Measurements from ENCODE around the gene NCAPD2.

The NCAPD2 gene

DNA sequence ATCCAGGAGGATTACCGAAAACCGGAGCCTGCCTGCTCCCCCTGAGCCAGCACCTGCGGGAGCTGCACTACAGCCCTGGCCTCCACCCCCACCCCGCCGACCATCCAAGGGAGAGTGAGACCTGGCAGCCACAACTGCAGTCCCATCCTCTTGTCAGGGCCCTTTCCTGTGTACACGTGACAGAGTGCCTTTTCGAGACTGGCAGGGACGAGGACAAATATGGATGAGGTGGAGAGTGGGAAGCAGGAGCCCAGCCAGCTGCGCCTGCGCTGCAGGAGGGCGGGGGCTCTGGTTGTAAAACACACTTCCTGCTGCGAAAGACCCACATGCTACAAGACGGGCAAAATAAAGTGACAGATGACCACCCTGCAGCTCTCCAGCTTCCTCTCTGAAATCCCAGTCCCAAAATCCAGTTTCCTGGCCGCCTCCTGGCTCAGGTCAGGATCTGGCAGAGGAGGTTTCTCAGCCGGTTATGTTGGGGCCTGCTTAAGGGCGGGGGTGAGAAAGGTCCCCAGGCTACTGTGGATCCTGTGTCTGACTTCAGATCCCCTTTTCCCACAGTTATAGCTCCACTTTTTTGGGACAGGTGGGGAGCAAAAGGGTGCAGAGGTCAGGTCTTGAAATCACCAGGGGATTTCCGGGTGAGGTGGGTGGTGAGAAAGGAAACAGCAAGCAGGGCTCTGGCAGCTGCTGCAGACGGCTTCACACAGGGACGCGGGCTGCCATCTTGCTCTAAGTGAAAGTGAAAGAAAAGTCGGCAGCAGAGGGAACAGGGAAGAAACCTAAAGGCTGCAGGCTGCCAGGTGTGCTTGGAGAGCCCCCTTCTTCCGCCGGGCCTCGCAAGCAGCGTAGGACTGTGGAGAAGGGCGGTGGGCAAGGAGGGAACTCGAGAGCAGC lies 42.3 kb upstream of the NCAPD2 start, which contains the start of gene TAPBPL:
TSS of gene TAPBPL (plus strand) at position 695 of the 897 bp plus-strand sequence. CDS start 207 bp downstream, outside the sequence.
- Histone ChIP-seq H3K4me3 (ENCODE audit: control insufficient read depth in 1 of 7, extremely low read depth in 1 of 7, insufficient read depth in 4 of 7, low read depth in 2 of 7, low read length in 6 of 7) (peak within 1 kb of the TSS; percentile 64 to 98 (median 93)), H3K9me3 (ENCODE audit: control extremely low read depth in 1 of 5, control insufficient read depth in 4 of 5, insufficient read depth in 2 of 5, low read depth in 1 of 5, low read length in 4 of 5) (no peaks in the 10 kb centered on the region), H3K4me1 (ENCODE audit: control extremely low read depth in 1 of 4, control insufficient read depth in 4 of 4, insufficient read depth in 4 of 4, low read length in 3 of 4) (peaks cover 5 to 31% (median 28%) of the 10 kb centered on the region in 4 experiments), H3K27ac (ENCODE audit: insufficient read depth in 1 of 2, low read depth in 1 of 2, low read length in 2 of 2, poor library complexity in 1 of 2, severe bottlenecking in 2 of 2) (peak within 1 kb of the TSS; percentile 84 to 95), H3K36me3 (ENCODE audit: control insufficient read depth in 4 of 4, insufficient read depth in 4 of 4, low read length in 3 of 4) (peaks cover 4 to 28% (median 18%) of the 10 kb centered on the region in 4 experiments), H3K27me3 (replicated peaks in 2 of 5; ENCODE audit: control insufficient read depth in 4 of 5, insufficient read depth in 5 of 5, low read length in 4 of 5) (no peaks in the 10 kb centered on the region)
- WGBS (ENCODE audit: insufficient coverage): 0% methylated on average over 22 of the region's 27 CpGs
- ChIA-PET POLR2A (interaction anchor here (0.6 to 1.7 kb wide), 5 partner anchors 8 to 81 kb away, joined by 3 to 15 read pairs (median 3); no protein-coding TSS in a partner anchor), CTCF (interaction anchor here (1.2 to 3.2 kb wide), 7 partner anchors 10 to 27 kb away, joined by 3 to 34 read pairs (median 10); partner anchors contain the start of gene VAMP1)
- DNase-seq: peak; percentile 78 to 92 (median 89)

DNA sequence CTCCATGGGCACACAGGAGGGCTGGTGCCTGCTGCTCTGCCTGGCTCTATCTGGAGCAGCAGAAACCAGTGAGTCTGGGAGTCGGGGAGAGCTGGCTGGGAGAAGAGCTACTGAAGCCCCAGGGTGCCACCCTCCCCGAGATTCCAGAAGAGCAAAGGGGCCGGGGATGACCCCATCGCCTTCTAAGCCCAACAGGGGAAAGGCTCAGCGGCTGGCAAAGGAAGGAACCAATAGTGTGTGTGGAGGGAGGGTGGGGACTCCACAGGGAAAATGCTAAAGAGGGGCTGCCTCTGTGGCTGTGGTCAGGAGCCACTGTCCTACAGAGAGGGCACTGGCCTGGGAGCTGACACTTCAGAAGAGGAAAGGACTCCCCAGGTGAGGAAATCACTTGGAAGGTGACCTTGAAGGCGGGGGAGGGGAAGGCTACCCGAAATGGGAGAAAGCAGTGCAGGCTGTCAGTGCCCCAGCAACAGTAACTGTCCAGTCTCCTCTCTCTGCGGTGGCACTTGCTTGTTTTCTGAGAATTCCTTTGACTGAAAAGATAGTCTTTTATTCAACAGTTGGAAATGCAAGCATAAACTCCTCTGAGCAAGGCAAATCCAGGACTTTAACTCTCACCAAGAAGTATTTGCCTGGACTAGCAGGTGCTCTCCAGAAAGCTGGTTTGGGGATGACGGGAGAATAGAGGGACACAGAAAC lies 41.5 kb upstream of the NCAPD2 start:
- H3K36me3 ChIP-seq (ENCODE audit: control insufficient read depth in 4 of 4, insufficient read depth in 4 of 4, low read length in 3 of 4): peaks cover 7 to 31% (median 23%) of the 10 kb centered on the region in 4 experiments
- H3K4me1 ChIP-seq (ENCODE audit: control extremely low read depth in 1 of 4, control insufficient read depth in 4 of 4, insufficient read depth in 4 of 4, low read length in 3 of 4): peaks cover 5 to 37% (median 29%) of the 10 kb centered on the region in 4 experiments
- ChIA-PET CTCF (interaction anchor here (1.5 to 3.2 kb wide), 6 partner anchors 10 to 126 kb away, joined by 4 to 34 read pairs (median 17); no protein-coding TSS in a partner anchor), POLR2A (interaction anchor here (0.9 to 1.7 kb wide), 3 partner anchors 9 to 80 kb away, joined by 3 to 15 read pairs (median 4); no protein-coding TSS in a partner anchor)
- H3K9me3 ChIP-seq (ENCODE audit: control extremely low read depth in 1 of 5, control insufficient read depth in 4 of 5, insufficient read depth in 2 of 5, low read depth in 1 of 5, low read length in 4 of 5): no peaks in the 10 kb centered on the region
- H3K27ac ChIP-seq (ENCODE audit: insufficient read depth in 1 of 2, low read depth in 1 of 2, low read length in 2 of 2, poor library complexity in 1 of 2, severe bottlenecking in 2 of 2): peak overlapping the region; percentile 84 to 95
- H3K27me3 ChIP-seq (replicated peaks in 2 of 5; ENCODE audit: control insufficient read depth in 4 of 5, insufficient read depth in 5 of 5, low read length in 4 of 5): no peaks in the 10 kb centered on the region
- 11% methylated on average over 8 of the region's 9 CpGs for WGBS (ENCODE audit: insufficient coverage)
- H3K4me3 ChIP-seq (ENCODE audit: control insufficient read depth in 1 of 7, extremely low read depth in 1 of 7, insufficient read depth in 4 of 7, low read depth in 2 of 7, low read length in 6 of 7): peak overlapping the region; percentile 64 to 98 (median 93)
- DNase-seq: no peak

DNA sequence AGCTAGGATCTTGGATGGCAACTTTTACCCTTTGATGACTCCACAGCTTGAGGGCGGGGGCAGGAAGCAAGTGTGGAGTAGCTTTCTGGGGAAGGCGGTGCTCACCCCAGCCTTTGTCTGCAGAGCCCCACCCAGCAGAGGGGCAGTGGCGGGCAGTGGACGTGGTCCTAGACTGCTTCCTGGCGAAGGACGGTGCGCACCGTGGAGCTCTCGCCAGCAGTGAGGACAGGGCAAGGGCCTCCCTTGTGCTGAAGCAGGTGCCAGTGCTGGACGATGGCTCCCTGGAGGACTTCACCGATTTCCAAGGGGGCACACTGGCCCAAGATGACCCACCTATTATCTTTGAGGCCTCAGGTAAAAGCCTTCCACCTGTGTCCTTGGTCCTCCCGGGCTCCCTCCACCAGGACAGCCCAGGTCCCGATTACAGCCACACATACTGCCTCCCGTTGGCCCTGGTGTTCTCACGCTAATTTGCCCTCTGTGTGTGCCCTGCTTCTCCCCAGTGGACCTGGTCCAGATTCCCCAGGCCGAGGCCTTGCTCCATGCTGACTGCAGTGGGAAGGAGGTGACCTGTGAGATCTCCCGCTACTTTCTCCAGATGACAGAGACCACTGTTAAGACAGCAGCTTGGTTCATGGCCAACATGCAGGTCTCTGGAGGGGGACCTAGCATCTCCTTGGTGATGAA lies 40.8 kb upstream of the NCAPD2 start:
- Histone ChIP-seq H3K4me1 (ENCODE audit: control extremely low read depth in 1 of 4, control insufficient read depth in 4 of 4, insufficient read depth in 4 of 4, low read length in 3 of 4) (peaks cover 5 to 37% (median 29%) of the 10 kb centered on the region in 4 experiments), H3K9me3 (ENCODE audit: control extremely low read depth in 1 of 5, control insufficient read depth in 4 of 5, insufficient read depth in 2 of 5, low read depth in 1 of 5, low read length in 4 of 5) (no peaks in the 10 kb centered on the region), H3K27me3 (replicated peaks in 2 of 5; ENCODE audit: control insufficient read depth in 4 of 5, insufficient read depth in 5 of 5, low read length in 4 of 5) (no peaks in the 10 kb centered on the region), H3K27ac (ENCODE audit: insufficient read depth in 1 of 2, low read depth in 1 of 2, low read length in 2 of 2, poor library complexity in 1 of 2, severe bottlenecking in 2 of 2) (peak overlapping the region; percentile 84 to 95), H3K4me3 (ENCODE audit: control insufficient read depth in 1 of 7, extremely low read depth in 1 of 7, insufficient read depth in 4 of 7, low read depth in 2 of 7, low read length in 6 of 7) (peak overlapping the region; percentile 10 to 98 (median 93)), H3K36me3 (ENCODE audit: control insufficient read depth in 4 of 4, insufficient read depth in 4 of 4, low read length in 3 of 4) (peaks cover 11 to 32% (median 28%) of the 10 kb centered on the region in 4 experiments)
- WGBS (ENCODE audit: insufficient coverage): 64% methylated on average over 17 of the region's 17 CpGs
- ChIA-PET POLR2A (interaction anchor here (0.9 kb wide), 1 partner anchor 10 kb away, joined by 4 read pairs; no protein-coding TSS in a partner anchor), CTCF (interaction anchor here (1.5 to 3.2 kb wide), 6 partner anchors 9 to 126 kb away, joined by 4 to 34 read pairs (median 16); no protein-coding TSS in a partner anchor)
- no peak for DNase-seq

DNA sequence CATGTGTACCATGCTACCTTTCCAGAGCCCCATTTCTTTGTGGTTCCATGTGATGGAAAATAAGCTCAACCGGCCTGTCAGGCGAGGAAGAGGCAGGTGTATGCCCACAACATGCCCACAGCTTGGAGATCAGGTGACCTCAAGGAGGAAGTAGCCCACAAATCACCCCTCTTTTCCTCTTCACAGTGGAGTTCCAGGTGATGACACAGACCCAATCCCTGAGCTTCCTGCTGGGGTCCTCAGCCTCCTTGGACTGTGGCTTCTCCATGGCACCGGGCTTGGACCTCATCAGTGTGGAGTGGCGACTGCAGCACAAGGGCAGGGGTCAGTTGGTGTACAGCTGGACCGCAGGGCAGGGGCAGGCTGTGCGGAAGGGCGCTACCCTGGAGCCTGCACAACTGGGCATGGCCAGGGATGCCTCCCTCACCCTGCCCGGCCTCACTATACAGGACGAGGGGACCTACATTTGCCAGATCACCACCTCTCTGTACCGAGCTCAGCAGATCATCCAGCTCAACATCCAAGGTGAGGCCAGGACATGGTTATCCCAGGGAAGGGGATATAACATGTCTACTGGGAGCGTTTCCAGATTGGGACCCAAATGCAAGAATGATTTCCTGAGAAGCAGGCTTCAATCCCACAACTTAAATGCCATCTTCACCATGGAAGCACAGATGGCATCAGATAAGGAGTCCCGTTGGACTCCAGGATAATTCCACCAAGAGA lies 36.5 kb upstream of the NCAPD2 start:
- CTCF ChIA-PET: interaction anchor here (0.6 to 10.4 kb wide), 7 partner anchors 8 to 335 kb away, joined by 3 to 197 read pairs (median 3); no protein-coding TSS in a partner anchor
- POLR2A ChIA-PET: no interaction called here
- H3K27me3 ChIP-seq (replicated peaks in 2 of 5; ENCODE audit: control insufficient read depth in 4 of 5, insufficient read depth in 5 of 5, low read length in 4 of 5): no peaks in the 10 kb centered on the region
- peaks cover 14 to 59% (median 50%) of the 10 kb centered on the region in 4 experiments for H3K36me3 ChIP-seq (ENCODE audit: control insufficient read depth in 4 of 4, insufficient read depth in 4 of 4, low read length in 3 of 4)
- no peak overlapping the region for H3K27ac ChIP-seq (ENCODE audit: insufficient read depth in 1 of 2, low read depth in 1 of 2, low read length in 2 of 2, poor library complexity in 1 of 2, severe bottlenecking in 2 of 2)
- no peaks in the 10 kb centered on the region for H3K9me3 ChIP-seq (ENCODE audit: control extremely low read depth in 1 of 5, control insufficient read depth in 4 of 5, insufficient read depth in 2 of 5, low read depth in 1 of 5, low read length in 4 of 5)
- WGBS (ENCODE audit: insufficient coverage): 92% methylated on average over 10 of the region's 12 CpGs
- DNase-seq: no peak
- H3K4me3 ChIP-seq (ENCODE audit: control insufficient read depth in 1 of 7, extremely low read depth in 1 of 7, insufficient read depth in 4 of 7, low read depth in 2 of 7, low read length in 6 of 7): no peak overlapping the region
- peaks cover 14 to 55% (median 38%) of the 10 kb centered on the region in 4 experiments for H3K4me1 ChIP-seq (ENCODE audit: control extremely low read depth in 1 of 4, control insufficient read depth in 4 of 4, insufficient read depth in 4 of 4, low read length in 3 of 4)

DNA sequence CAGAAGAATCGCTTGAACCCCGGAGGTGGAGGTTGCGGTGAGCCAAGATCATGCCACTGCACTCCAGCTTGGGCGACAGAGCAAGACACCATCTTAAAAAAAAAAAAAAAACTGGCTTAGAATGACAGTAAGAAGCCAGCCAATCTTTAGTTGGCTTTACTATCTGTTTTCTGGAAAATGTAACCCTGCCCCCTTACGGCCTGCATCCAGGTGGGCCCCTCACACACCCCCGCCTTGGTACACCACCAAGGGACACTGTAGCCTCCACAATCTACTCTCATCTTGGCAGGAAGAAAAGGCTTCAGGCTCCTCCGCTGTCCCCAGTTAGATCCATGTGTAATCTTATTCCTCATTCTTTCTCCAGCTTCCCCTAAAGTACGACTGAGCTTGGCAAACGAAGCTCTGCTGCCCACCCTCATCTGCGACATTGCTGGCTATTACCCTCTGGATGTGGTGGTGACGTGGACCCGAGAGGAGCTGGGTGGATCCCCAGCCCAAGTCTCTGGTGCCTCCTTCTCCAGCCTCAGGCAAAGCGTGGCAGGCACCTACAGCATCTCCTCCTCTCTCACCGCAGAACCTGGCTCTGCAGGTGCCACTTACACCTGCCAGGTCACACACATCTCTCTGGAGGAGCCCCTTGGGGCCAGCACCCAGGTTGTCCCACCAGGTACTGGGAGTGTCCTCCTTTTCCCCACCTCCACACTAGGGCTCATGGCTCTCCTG lies 35.5 kb upstream of the NCAPD2 start:
- Histone ChIP-seq H3K9me3 (ENCODE audit: control extremely low read depth in 1 of 5, control insufficient read depth in 4 of 5, insufficient read depth in 2 of 5, low read depth in 1 of 5, low read length in 4 of 5) (no peaks in the 10 kb centered on the region), H3K4me3 (ENCODE audit: control insufficient read depth in 1 of 7, extremely low read depth in 1 of 7, insufficient read depth in 4 of 7, low read depth in 2 of 7, low read length in 6 of 7) (no peak overlapping the region), H3K27me3 (replicated peaks in 2 of 5; ENCODE audit: control insufficient read depth in 4 of 5, insufficient read depth in 5 of 5, low read length in 4 of 5) (no peaks in the 10 kb centered on the region), H3K4me1 (ENCODE audit: control extremely low read depth in 1 of 4, control insufficient read depth in 4 of 4, insufficient read depth in 4 of 4, low read length in 3 of 4) (peaks cover 15 to 55% (median 39%) of the 10 kb centered on the region in 4 experiments), H3K27ac (ENCODE audit: insufficient read depth in 1 of 2, low read depth in 1 of 2, low read length in 2 of 2, poor library complexity in 1 of 2, severe bottlenecking in 2 of 2) (peak overlapping the region in 1 of 2 experiments; percentile 15), H3K36me3 (ENCODE audit: control insufficient read depth in 4 of 4, insufficient read depth in 4 of 4, low read length in 3 of 4) (peaks cover 14 to 65% (median 50%) of the 10 kb centered on the region in 4 experiments)
- WGBS (ENCODE audit: insufficient coverage): 94% methylated on average over 13 of the region's 14 CpGs
- POLR2A ChIA-PET: interaction anchor here (0.7 to 1.5 kb wide), 2 partner anchors 11 to 346 kb away, joined by 3 to 4 read pairs; no protein-coding TSS in a partner anchor
- DNase-seq: no peak
- CTCF ChIA-PET: interaction anchor here (1.1 to 10.4 kb wide), 3 partner anchors 17 to 131 kb away, joined by 3 to 197 read pairs (median 3); no protein-coding TSS in a partner anchor
